Stimulated activated CD4-positive, alpha-beta T cell treated with anti-CD3 and anti-CD28 coated beads, Interleukin-2, amount 100 ng/mL, for 4 hours (primary cell): ENCODE results near the gene SIL1.

Experiments
- DNase-seq: peaks from one replicate; pipeline ENCODE4 v3.0.0-alpha.2; 2020; ENCODE audit warnings: low read depth

Gene SIL1

DNA sequence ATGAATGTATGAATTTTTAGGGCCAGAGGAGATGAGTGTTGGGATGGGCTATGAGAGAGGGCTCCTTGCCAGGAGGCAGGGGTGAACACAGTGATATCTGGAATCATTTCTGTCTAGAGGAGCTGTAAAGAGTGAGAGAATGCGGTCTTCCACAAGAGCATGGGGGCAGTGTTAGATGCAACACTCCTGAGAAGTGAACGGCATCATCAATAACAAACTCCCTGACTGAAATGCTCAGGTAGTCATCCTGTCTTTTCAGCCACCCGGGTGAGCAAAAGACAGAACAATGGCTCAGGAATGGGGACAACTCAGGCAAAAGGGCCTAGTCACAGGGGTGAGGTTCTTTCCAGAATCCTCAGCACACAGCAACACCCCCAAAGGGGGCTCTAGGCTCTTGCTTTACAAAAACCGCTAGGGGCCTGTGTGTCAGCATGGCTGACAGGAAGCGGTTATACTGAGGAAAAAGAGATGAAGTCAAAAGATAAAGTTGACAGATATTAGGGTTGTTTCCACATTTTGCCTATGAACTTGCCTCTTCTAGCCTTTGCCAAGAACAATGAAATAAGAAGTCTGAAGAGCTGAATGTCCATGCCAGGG, 218.4 kb downstream of the SIL1 start:
- DNase-seq, result no peak

DNA sequence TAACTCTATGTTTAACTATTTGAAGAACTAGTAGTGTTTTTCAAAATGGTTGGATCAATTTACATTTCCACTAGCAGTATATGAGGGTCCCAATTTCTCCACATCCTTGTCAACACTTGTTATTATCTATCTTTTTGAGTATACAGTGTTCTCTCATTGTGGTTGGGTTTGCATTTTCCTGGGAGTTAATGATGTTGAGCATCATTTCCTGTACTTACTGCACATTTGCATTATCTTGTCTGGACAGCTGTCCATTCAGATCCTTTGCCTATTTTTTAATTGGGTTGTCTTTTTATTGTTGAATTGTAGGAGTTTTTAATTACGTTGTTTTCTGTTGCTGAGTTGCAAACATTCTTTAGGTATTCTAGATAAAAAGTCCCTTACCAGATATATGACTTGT, 219.6 kb downstream of the SIL1 start:
- no peak for DNase-seq

DNA sequence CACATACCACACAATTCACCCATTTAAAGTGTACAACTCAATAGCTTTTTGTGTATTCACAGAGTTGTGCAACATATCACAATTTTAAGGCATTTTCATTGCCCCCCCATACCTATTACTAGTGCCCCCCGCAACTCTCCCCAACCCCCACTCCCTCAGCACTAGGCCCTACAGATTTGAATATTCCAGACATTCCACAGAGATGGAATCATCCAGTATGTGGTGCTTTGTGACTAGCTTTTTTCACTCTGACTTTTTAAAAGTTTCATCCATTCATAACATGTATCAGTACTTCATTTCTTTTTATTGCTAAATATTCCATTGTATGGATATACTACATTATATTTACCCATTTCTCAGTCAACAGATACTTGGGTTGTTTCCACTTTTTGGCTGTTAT, 220.1 kb downstream of the SIL1 start:
- DNase-seq, result no peak

DNA sequence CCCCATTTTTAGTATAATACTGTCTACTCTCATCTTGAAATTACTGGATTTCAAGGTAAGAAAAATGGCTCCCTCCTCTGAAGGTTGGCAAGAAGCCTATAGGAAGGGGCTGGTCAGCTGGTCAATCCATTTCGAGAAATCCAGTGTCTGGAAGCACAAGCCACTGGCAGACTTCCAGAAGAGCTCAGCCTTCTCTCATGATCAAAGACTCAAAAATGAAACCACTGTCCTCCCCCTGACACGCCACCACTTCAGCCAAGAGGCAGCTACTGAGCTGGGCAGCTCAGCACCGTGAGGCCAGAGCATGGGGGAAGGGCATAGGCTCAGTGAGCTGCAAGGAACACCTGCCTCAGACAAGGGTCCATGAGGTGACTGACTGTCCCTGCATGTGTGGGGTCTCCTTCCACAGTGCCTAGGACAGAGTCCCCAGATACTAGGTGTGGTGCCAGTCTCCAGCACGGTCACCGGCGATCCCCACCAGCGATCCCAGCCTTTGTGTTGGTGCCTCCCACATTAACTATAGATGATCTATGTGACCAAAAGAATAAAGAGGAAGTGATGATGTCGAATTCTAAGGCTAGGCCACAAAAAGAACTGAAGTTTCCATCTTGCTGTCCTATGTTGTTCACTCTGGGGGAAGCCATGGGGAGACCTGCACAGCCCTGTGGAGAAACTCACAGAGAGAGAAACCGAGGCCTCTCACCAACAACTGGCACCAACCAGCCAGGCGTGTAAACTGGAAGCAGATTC, 222.9 kb downstream of the SIL1 start:
- no peak for DNase-seq

DNA sequence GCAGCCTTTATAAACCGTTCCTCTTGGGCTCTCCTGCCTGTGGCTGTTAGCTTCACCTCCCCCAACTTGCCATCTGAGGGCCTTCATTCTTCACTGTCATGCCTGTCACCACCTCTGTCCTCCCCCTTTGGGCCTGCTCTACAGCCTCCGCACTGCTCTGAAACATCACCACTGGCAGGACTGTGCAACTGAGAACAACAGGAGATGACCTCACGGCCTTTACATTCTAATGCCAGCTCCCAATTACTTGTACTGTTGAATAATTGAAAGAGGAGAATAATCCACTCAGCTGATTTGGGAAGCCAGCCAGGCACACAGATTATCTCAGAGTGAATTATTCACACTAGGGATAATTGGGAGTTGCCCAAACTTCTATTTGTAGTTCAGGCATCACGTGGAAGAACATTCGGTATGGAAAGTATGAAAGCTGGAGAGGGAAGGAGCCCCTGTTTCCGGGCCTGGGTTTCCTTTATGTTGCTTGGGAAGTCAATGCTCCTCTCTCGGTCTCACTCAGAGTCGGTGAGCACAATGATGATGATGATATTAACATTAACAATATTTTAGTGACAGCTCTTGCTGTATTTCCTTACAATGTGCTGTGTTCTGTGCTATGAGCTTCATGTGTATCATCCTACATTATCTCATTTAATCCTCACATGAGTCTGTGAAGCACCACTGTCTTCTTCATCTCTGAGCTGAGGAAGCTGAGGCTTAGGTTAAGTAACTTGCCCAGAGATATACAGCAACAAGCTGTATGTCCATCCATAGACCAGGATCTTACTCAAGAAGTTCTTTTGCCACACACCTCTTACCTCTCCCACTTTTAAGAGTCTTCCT, 223.7 kb downstream of the SIL1 start:
- DNase-seq, result no peak

DNA sequence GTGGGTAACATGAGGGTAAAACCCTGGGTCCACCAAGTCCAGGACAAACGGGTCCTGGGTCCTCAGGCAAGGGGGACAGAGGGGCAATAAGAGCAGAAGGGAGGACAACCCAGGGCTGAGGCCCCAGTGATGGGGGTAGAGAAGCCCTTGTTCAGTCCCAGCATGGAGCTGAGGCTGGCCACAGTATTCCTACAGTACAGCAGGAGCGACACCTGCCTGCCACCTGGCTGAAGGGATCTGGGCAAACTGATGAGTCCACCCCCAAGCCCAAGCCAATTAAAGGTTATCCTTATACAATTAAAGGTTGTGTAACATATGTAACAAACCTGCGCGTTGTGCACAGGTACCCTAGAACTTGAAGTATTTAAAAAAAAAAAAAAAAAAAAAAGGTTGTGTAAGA, 225.3 kb downstream of the SIL1 start:
- no peak for DNase-seq

DNA sequence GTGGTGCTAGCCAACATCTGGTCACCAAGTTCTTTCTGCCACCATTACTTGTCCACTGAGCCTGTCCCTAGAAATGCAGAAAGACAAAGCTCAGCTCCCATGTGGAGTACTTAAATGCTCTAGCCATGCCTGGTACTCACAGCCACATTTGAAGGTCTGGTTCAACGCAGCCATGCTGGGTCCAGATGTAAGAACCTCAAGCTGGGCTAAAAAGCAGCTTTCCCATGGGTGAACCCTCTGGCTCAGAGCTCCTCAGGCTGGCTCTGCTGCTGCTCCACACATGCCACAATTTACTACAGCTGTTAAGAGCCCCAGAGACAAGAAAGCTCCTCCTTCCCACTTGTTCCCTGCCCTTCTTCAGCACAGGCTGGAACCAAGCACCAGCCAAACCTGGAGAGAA, 225.9 kb downstream of the SIL1 start:
- no peak for DNase-seq

DNA sequence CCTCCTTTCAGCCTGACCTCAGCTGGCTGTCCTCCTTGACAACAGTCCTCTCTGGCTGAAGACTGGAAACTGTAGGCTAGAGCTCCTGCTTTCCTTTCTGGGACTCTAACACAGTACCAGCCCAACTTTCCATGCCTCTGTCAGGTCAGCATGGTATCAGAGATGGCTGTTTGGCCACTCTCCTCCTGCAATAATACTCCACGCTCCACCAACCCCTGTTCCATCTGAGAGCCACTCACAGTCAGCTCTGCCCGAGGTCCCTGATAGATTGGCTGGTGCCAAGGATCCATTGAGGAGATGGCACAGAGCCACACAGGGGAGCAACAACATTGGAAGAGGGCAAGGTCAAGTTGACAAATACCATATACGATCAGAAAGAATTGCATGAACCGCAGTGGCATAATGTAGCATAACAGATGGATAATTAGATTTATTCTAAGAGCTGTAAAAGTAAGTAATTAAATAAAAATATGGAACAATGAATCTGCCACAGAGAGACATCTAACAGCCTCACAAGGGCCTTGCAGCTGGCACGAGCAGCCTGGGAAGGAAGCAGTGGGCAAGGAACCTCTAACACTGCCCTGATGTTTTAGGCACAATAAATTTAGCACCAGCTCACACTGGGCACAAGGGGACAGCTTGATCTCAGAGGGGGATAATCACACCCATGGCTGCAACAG, 228.7 kb downstream of the SIL1 start:
- no peak for DNase-seq

DNA sequence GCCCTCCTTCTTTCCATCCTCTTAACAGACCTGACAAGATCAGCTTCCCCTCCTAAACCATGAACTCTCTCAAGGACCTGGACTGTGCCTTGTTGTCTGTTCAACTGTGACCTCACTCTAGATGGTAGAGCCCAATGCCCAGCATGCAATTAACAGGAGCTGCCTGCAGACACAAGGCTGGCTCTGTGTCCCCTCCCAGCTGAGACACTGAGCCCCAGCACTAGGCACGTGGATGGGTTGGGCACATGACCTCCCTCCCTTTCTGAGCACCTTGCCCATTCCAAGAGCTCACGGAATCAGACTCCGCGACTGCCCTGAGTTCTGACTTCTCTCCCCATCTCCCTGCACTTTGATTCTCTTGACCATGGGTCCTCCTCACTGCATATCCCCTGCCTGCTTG, 229.6 kb downstream of the SIL1 start:
- DNase-seq, result no peak

DNA sequence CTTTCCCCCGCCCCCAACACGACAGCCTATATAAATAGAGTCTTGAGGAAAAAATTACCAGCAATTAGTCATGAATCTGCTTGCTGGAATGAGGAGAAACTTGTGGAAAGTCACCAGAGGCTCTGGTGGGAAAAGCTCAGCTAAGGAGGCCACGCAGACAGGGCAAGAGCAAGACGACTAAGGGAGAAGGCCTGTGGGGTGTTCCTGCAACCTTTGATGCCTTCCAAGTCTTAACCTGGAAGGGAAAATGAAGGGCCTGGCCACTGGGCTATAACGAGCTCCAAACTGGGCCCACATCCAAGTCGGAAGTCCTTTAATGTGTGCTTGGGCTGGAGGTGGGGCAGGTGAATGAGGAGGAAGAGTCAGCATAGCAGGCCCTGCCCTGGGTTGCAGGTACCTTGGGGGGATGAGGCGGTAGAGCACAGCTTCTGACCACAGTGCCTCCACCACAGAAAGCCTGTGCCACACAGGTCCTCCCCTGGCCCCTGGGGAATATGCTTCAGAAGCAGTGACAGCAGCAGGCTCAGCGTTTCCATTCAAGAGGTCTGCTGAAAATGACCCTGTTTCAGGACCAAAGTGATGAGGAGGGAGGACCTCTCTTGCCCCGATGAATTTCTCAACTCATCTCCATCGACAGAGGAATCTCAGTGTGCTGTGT, 230.2 kb downstream of the SIL1 start:
- no peak for DNase-seq

DNA sequence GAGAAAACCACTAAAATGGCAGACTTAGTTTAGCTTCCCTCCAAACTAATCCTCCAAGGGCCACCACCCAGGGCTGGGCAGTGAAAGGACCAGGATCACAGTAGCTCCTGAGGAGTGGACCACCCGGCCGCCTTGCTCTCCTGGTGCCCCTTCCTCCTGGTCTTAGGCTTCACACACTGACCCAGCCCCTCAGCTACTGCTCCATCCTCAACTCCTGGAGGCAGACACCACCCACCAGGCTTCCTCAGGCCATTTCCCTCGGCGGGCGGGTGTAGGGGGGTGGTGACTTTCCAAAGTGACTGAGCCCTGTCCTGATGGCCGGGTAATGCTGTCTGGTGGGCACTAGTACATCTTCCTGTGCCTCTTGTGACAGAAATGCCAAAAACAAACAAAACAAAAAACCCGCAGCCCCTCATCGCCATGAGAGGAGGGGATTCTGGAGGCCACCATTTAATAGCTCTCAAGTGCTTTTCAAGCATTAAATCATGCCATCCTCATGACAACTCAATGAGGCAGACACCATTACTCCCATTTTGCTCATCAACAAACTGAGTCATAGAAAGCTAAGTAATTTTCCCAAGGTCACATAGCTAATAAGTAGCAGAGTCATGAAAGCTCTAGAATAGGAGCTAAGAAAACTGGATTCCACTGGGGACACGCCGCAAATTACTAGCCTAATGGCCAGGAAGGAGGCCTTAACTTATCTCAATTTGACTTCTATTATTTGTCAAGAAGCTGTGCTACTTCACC, 231.8 kb downstream of the SIL1 start:
- DNase-seq, result no peak

DNA sequence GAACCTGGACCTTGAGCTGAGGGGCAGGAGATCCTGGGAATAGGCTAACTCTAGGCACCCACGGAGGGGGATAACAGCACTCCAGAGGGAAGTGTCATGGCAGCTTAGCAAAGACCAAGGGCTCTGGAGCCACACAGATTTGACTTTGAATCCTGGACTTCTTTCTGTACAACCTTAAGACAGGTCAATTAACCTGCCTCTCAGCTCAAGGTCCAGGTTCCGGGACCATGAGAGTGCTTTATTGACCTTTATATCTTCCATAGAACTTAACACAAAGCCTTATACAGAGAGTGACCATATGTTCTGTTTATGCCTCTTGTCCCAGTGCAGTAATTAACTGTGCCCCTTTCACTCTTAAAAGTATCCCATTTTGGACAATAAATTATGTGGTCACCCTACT, 232.5 kb downstream of the SIL1 start:
- no peak for DNase-seq

DNA sequence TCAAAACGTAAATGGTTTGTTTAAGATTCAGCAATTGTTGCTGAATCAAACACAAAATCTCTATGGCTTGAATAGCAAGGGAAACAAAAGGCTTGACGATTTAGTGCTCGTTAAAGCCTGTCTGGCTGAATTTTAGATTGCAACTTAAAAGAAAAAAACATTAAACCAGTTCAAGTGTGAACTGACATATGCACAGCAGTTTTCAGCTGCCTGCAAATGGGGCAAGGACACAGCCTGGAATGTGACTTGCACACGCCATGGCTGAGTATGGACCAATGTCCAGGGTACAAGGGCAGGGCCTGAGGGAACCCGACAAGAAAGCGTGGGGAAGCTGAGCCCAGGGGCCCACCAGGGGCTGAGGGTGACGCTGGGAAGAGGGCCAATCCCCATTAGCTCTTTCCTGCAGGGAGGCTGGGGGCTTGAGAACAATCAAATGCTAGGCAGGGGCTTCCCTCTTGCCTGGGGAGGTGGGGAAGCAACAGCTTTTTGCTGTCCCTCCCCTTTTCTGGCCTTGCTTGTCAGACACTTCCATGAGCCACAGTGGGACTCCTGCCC, 233.4 kb downstream of the SIL1 start:
- no peak for DNase-seq

DNA sequence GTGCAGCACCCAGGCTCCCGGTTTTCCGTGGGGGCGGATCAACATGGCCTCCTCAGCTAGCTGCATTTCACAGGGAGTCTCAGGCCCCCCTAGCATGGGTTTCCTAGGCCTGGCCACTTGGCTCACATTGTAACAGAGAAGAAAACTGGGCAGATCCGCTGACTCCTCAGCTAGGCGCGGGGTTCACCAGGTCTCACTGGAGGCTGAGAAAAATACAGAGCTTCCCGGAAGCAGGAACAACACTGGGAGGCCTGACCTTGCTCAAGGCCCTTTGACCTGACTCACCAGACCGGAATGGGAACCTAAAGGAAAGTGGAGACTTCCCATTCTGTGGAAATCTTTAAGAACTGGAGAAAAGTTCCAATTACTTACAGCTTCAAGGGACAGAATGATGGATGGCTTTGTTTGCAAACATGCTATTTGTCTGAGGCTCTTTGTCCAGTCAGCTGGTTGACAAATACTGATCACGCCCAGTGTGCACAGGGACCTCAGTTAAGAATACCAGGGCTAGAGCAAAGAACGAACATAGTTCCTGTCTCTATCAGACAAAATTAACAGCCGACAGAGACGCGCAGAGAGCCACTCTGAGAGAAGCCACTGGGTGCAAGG, 234.3 kb downstream of the SIL1 start:
- DNase-seq, result no peak

DNA sequence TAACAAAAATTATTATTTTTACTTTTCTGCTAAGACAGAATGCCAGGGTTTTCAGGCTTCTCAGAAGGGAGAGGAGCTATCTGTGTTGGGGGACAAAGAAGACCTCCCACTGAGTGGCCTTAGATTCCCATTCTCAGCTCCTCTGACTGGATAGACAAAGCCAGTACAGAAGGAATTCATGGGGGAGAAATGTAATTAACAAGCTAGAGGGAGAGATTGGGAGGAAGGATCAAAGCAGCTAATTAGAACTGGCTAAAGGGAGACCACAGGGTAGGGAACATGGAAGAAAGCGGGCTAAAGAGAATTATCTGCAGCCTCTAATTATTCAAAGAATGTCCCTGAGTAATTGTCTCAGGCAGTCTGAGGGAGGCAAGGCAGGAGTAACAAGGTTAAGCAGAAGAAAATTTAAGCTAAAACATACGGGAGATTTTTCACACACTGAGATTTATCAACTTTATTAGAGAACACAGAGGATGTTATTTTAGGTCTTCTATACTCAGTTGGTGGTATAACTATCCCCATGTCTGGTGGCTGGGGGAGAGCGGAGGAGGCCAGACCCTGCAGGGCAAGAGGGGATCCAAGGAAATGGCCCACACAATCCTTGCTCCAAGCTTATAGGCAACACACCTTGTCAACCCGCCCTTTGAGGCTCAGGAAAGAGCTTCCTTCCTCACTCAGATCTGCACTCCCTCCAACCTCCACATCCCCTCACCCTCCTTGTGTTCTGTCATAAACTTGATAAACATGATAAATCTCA, 235.4 kb downstream of the SIL1 start:
- DNase-seq, result no peak

DNA sequence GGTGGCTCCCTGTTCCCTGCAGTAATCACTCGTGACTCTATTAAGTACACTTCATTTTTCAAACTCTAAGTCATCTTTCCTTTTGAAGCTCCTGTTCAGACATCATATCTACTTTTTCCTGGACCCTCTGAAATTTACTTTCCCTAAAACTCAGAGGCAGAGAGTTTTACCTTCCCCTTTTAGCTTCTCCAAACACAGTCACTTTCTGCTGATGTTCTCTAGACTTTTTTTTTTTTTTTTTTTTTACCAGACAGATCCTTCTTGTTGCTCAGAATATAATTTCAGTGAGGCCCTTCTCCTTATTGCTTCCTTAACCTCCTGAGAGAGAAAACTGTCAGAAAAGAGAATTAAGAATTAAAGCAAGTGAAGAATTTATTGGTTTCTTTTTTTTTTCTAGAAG, 236.4 kb downstream of the SIL1 start:
- DNase-seq, result no peak

DNA sequence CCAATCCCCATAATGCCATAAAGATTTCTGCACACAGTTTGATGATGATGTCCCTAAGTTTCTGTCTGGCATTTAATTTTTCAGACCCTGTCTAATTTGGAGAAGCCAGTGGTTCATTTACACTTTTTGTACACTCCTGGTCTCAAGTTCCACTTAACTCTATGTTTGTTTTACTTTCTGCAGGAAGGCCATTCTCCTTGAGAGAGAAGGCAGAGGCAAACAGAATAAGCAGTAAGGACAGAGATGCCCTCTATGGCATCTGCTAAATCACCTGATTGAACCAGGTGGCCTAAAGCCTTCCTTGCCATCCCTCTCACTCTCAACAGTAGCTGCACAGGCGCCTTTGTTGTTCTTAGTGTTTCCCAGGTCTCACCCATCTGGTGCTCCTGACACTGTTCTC, 236.9 kb downstream of the SIL1 start:
- no peak for DNase-seq

DNA sequence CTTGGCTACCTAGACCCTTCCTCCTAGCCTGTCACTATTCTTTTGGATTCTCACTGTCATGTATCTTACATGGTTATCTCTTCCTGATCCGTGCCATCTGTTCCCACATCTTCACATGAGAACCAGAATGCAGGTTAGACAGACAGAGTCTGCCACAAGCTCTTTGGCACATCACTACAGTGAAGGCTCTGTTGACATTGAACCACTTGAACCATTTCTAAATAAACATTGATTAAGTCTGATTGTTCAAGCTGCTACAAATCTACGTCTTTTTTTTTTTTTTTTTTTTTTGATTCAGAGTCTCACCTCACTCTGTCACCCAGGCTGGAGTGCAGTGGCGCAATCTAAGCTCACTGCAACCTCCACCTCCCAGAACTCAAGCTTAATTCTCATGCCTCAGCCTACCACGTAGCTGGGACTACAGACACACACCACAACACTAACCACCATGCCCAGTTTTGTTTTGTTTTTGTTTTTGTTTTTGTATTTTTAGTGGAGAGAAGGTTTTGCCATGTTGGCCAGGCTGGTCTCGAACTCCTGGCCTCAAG, 237.9 kb downstream of the SIL1 start:
- DNase-seq, result no peak

DNA sequence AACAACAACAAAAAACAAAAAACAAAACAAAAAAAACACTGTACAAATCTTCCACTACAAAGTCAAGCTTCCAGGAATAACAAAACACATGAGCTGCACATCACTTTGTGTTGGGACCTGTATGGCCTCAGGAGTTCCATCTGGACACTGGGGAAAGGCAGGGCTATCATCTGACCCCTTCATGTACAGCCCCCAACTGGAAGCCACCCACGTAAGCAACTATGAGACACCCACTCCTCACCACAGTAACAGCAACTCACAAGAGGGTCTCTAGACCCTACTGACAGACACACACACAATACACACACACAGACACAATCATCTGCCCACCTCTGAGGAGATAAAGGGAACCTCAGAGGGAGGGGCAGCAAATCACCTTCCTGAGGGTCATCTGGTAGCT, 241.4 kb downstream of the SIL1 start:
- no peak for DNase-seq
